T-helper 17 cell (primary cell): ENCODE data around the gene HDAC11. TPM values are rescaled to one million over a fixed set of nuclear protein-coding genes. Genes with fewer than 3 reads are reported as not detected.
"Not testable (repeated sequence)": the region's sequence is repeated elsewhere in the genome, so short reads cannot be mapped to it uniquely, and the experiment has no call there.

Experiments used
- ATAC-seq: fragments of 150-1000 bp; cut with Tn5 transposase; 2 replicates; pipeline ENCODE4 v1.10.0; 2021; ENCODE audit warnings: mild to moderate bottlenecking, moderate library complexity
- DNase-seq, 3 donors: peaks; one replicate each; pipeline versions ENCODE4 v3.0.0 to v3.0.0-alpha.2; 2020 to 2021
- H3K9me3 ChIP-seq: one replicate; pipeline ENCODE4 v1.7.0; 2013; ENCODE audit warnings: low read length, mild to moderate bottlenecking; ENCODE audit not compliant: control insufficient read depth, poor library complexity, severe bottlenecking
- H3K27ac Mint-ChIP-seq: one replicate; pipeline ENCODE4 v1.8.0; 2022; ENCODE audit warnings: mild to moderate bottlenecking, moderate library complexity, mixed read lengths
- H3K27me3 Mint-ChIP-seq: one replicate; pipeline ENCODE4 v1.8.0; 2022; ENCODE audit warnings: mixed read lengths
- H3K36me3 Mint-ChIP-seq: one replicate; pipeline ENCODE4 v1.8.0; 2022; ENCODE audit warnings: low read depth, mixed read lengths
- H3K4me1 Mint-ChIP-seq: one replicate; pipeline ENCODE4 v1.8.0; 2022; ENCODE audit warnings: mild to moderate bottlenecking, mixed read lengths
- H3K4me3 Mint-ChIP-seq: one replicate; pipeline ENCODE4 v1.8.0; 2022; ENCODE audit warnings: mild to moderate bottlenecking, moderate library complexity, mixed read lengths
- total RNA-seq, 4 donors: library from RNA in 2 of 4; stranded (reverse) in 2 of 4; gene quantifications; one replicate each; pipeline ENCODE4 v1.2.3 and lab custom pipeline; 2022 to 2026

Gene HDAC11
- total RNA-seq, 2 donors from 2014 or later: 2.3 to 6.1 TPM

DNA sequence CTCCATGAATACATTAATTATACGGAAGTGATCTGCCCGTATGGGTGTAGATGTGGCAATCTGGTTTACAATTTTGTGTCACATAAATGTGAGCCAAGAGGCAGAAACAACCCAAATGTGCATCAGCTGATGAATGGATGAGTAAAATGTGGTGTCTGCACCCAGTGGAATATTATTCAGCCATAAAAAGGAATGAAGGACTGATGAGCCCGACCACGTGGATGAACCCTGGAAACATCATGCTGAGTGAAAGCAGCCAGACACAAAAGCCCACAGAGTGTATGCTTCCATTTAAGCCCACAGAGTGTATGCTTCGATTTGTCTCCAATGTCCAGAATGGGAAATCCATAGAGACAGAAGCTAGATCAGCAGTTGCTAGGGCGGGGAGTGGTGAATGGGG, 41.2 kb downstream of the HDAC11 start:
- Mint-ChIP-seq H3K36me3 (no peaks in the 10 kb centered on the region), H3K4me1 (no peaks in the 10 kb centered on the region), H3K27me3 (peaks cover 12% of the 10 kb centered on the region), H3K27ac (no peak overlapping the region), H3K4me3 (no peak overlapping the region)
- ATAC-seq (no peak), DNase-seq (no peak)
- no peaks in the 10 kb centered on the region for H3K9me3 ChIP-seq

DNA sequence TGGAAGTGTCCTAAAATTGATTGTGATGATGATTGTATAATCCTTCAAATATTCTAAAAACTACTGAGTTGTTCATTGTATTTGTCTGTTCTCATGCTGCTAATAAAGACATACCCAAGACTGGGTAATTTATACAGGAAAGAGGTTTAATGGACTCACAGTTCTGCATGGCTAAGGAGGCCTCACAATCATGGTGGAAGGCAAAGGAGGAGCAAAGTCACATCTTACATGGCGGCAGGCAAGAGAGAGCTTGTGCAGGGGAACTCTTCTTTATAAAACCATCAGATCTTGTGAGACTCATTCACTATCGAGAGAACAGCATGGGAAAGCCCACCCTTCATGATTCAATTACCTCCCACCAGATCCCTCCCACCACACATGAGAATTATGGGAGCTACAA, 41.6 kb downstream of the HDAC11 start:
- H3K36me3 Mint-ChIP-seq, H3K4me3 Mint-ChIP-seq, H3K9me3 ChIP-seq, H3K27ac Mint-ChIP-seq, H3K4me1 Mint-ChIP-seq, DNase-seq, ATAC-seq: not testable (repeated sequence)
- H3K27me3 Mint-ChIP-seq: peaks cover 13% of the 10 kb centered on the region

DNA sequence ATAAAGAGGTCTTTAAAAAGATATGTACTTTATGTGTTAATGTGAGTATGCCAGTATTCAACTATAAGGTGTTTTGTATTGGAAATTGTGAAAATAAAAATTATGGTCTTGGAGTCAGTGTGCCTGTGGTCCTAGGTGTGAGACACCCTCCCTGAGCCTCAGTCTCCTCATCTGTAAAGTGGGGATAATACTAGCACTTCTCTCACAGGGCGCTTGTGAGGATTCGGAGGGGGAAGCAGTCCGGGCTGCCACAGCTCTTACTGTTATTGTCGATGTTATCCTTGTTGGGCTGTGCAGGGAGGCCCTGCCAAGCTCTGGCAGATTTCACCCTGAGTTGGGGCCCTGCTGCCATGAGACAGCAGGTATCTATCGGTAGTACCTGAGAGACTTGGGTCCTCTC, 42.1 kb downstream of the HDAC11 start:
- peaks cover 13% of the 10 kb centered on the region for H3K27me3 Mint-ChIP-seq
- no peak overlapping the region for H3K4me3 Mint-ChIP-seq
- H3K27ac Mint-ChIP-seq: no peak overlapping the region
- H3K36me3 Mint-ChIP-seq: no peaks in the 10 kb centered on the region
- no peaks in the 10 kb centered on the region for H3K4me1 Mint-ChIP-seq
- no peaks in the 10 kb centered on the region for H3K9me3 ChIP-seq
- DNase-seq (no peak), ATAC-seq (no peak)

DNA sequence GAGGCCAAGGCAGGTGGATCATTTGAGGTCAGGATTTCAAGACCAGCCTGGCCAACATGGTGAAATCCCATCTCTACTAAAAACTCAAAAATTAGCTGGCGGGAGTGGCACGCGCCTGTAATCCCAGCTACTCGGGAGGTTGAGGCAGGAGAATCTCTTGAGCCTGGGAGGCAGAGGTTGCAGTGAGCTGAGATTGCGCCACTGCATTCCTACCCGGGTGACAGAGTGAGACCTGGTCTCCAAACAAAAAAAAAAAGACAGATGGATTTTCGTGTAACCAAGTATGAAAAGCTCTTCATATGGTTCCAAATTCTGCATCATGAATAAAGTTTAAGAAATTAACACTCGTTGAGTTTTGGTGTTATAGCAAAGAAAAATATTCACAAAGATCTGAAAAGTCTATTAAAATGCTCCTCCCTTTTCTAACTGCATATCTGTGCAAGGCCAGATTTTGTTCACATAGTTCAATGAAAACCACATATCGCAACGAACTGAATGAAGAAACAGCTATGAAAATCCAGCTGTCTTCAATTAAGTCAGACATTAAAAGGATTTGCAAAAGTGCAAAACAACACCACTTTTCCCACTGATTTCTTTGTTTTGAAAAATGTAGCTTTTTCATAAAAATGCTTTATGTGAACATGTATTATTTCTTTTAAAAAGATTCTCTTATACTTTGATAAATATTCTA, 45.0 kb downstream of the HDAC11 start:
- H3K27me3 Mint-ChIP-seq: peaks cover 27% of the 10 kb centered on the region
- no peaks in the 10 kb centered on the region for H3K9me3 ChIP-seq
- no peak overlapping the region for H3K27ac Mint-ChIP-seq
- H3K4me3 Mint-ChIP-seq: no peak overlapping the region
- ATAC-seq (no peak), DNase-seq (no peak)
- peaks cover 4% of the 10 kb centered on the region for H3K4me1 Mint-ChIP-seq
- H3K36me3 Mint-ChIP-seq: peaks cover 6% of the 10 kb centered on the region

DNA sequence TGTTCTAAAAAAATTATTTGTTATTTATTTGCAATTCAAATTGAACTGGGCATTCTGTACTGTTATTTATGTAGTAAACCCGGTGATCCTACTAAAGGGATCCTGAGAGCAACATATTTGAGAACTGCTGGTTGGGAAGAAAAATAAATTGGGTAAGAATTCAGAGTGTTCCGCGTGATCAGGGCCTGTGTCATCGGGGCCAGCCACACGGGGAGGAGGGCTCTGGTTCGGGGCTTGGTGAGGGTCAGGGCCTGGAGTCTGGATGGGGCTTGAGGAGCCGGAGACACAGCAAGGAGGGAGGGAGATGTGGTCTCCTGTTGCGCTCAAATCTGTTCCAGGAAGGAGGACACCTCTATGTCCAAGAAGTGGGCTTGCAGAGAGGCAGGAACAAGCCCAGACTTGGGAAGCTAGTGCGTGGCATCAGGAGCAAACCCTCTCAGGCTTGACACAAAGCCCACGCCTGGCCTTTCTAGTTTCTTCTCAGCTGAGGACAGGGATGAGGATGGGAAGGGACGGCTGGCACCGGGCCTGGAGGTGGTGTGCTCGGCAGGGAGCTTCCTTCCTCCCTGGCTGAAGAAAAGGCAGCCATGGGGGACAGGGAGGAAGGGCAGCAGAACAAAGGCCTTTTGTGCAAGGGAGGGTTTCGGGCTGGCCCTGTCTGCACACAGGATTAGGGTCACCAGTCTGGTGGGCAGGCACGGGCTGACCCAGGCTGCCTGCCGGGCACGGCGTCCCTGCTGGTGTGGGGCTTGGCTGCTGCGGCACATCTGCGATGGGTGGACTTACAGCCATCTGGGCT, 45.9 kb downstream of the HDAC11 start:
- Mint-ChIP-seq H3K4me1 (peaks cover 4% of the 10 kb centered on the region), H3K36me3 (peaks cover 6% of the 10 kb centered on the region), H3K27me3 (peaks cover 27% of the 10 kb centered on the region), H3K4me3 (no peak overlapping the region), H3K27ac (no peak overlapping the region)
- H3K9me3 ChIP-seq: no peaks in the 10 kb centered on the region
- no peak for ATAC-seq
- no peak for DNase-seq

DNA sequence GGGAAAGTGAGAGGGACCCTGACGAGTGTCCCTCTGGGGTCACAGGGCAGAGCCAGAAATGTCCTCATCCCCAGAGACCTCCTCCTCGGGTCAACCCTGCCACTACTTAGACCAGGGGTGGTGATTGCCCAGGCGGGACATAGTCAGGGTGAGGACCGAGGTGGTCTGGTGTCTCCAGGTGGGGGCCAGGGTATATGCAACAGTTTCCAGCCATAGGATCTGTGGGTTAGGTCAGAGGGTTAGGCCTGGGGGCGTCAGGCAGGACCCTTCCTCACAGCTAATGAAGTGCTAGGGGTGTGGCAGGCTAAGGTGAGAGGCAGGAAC, 46.5 kb downstream of the HDAC11 start:
- DNase-seq (no peak), ATAC-seq (no peak)
- H3K9me3 ChIP-seq: no peaks in the 10 kb centered on the region
- Mint-ChIP-seq H3K36me3 (peaks cover 6% of the 10 kb centered on the region), H3K4me1 (peaks cover 4% of the 10 kb centered on the region), H3K27me3 (peaks cover 27% of the 10 kb centered on the region), H3K27ac (no peak overlapping the region), H3K4me3 (no peak overlapping the region)

DNA sequence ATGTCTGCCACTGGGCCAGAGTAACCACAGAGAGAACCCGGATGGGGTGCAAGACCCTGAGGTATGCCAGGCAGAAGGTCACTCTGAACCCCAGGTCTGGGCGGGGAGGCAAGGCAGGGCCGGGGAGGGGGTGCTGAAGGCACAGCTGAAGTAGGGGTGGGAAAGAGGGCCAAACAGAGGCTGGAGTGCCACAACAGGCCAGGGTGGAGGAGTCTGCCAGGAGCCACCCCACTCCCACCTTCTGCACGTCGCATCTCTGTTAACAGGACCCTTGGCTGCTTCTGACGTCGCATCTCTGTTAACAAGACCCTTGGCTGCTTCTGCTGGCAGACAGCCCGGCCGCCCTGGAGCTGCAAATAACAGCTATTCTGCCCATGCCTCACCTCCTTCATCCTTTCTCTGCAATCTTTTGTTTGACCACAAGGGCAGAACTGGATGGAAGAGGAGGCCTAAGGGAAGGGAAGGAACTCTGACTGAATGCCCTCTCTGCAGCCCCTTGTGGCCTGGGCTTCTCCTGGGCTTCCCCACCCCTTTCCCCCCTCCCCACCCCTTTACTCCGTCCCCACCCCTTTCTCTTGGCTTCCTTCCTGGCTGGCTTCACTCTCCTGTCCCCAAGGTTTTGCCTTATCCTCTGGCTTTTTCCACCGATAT, 48.2 kb downstream of the HDAC11 start:
- no peak overlapping the region for H3K27ac Mint-ChIP-seq
- no peaks in the 10 kb centered on the region for H3K9me3 ChIP-seq
- peaks cover 24% of the 10 kb centered on the region for H3K27me3 Mint-ChIP-seq
- peaks cover 6% of the 10 kb centered on the region for H3K36me3 Mint-ChIP-seq
- ATAC-seq: no peak
- DNase-seq: no peak
- H3K4me1 Mint-ChIP-seq: peaks cover 4% of the 10 kb centered on the region
- no peak overlapping the region for H3K4me3 Mint-ChIP-seq

GRCh38 chr3:13529196-13530112, 49.3 kb downstream of the HDAC11 start:
- ATAC-seq (no peak), DNase-seq (no peak)
- H3K4me1 Mint-ChIP-seq: peaks cover 4% of the 10 kb centered on the region
- H3K9me3 ChIP-seq: no peaks in the 10 kb centered on the region
- peaks cover 6% of the 10 kb centered on the region for H3K36me3 Mint-ChIP-seq
- peaks cover 32% of the 10 kb centered on the region for H3K27me3 Mint-ChIP-seq
- no peak overlapping the region for H3K27ac Mint-ChIP-seq
- no peak overlapping the region for H3K4me3 Mint-ChIP-seq

DNA sequence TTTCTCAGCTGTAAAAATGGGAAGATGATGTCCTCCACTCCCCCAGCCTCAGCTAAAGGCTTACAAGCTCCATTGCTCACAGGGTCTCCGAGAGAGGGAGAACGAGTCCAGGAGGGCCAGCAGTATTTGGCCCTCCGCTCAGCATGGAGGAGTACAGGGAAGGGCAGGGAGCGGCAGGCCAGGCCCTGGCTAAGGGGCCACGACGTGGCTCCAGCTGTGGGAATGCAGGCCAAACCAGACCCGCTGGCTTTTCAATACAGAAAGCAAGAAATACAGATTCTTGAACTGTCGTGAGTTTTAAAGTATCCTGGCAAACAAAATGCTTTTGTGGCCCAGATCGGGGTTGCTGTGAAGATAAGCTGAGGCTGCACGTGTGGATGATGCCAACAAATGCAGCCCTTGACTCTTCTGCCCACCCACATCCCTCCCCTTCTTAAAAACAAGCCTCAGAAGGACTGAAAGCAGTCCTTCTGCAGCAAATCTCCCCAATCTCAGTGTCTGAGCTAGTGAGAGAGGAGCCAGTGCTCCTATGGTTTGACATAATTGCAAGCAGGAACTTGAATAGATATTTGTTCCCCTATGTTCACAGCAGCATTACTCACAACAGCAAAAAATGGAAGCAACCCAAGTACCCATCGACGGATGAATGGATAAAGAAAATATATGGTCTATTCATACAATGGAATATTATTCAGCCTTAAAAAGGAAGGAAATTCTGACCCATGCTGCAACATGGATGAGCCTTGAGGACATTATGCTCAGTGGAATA, 50.3 kb downstream of the HDAC11 start:
- ATAC-seq: no peak
- Mint-ChIP-seq H3K27me3 (peaks cover 41% of the 10 kb centered on the region), H3K36me3 (peaks cover 6% of the 10 kb centered on the region), H3K4me3 (no peak overlapping the region), H3K27ac (no peak overlapping the region), H3K4me1 (peaks cover 4% of the 10 kb centered on the region)
- DNase-seq: no peak
- H3K9me3 ChIP-seq: no peaks in the 10 kb centered on the region

DNA sequence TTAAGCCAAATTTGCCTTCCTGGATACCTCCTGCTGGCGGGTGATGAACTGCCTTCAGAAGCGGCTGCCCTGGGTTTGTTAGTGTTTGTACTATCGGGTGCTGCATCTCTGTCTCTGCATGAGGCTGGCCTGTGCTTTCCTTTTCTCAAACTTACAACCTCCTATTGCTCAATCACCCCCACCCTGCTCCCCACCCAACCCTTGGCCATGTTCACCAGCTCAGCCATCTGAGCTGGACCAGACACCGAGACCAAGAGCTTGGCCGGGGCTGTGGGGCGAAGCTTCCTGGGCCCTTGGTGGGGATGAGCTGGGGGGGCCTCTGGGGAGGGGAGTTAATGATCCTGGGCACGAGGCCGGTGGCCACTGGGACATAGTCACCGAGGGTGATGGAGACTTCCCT, 52.0 kb downstream of the HDAC11 start:
- no peak for DNase-seq
- H3K36me3 Mint-ChIP-seq: peaks cover 6% of the 10 kb centered on the region
- peaks cover 7% of the 10 kb centered on the region for H3K4me1 Mint-ChIP-seq
- ATAC-seq: no peak
- peaks cover 44% of the 10 kb centered on the region for H3K27me3 Mint-ChIP-seq
- no peak overlapping the region for H3K27ac Mint-ChIP-seq
- no peaks in the 10 kb centered on the region for H3K9me3 ChIP-seq
- no peak overlapping the region for H3K4me3 Mint-ChIP-seq

GRCh38 chr3:13532631-13533030, 52.5 kb downstream of the HDAC11 start:
- H3K9me3 ChIP-seq: no peaks in the 10 kb centered on the region
- ATAC-seq: no peak
- no peak for DNase-seq
- Mint-ChIP-seq H3K27ac (no peak overlapping the region), H3K36me3 (peaks cover 6% of the 10 kb centered on the region), H3K4me3 (no peak overlapping the region), H3K4me1 (peaks cover 7% of the 10 kb centered on the region), H3K27me3 (peaks cover 49% of the 10 kb centered on the region)

GRCh38 chr3:13533885-13534301, 53.8 kb downstream of the HDAC11 start:
- peaks cover 5% of the 10 kb centered on the region for H3K36me3 Mint-ChIP-seq

More at GRCh38 chr3:13533885-13534301, 53.8 kb downstream of the HDAC11 start:
- DNase-seq: no peak
- no peaks in the 10 kb centered on the region for H3K9me3 ChIP-seq
- Mint-ChIP-seq H3K27ac (no peak overlapping the region), H3K27me3 (peaks cover 47% of the 10 kb centered on the region), H3K4me1 (peaks cover 7% of the 10 kb centered on the region), H3K4me3 (no peak overlapping the region)
- no peak for ATAC-seq
